HT-29 (cell line): ENCODE measurements around the gene TMPRSS3. TPM values are rescaled to one million over a fixed set of nuclear protein-coding genes. Genes with fewer than 3 reads are reported as not detected.

Source experiments
- DNase-seq: peaks from one replicate; pipeline ENCODE4 v3.0.0-alpha.2; 2015; ENCODE audit warnings: low spot score
- total RNA-seq: library from RNA; depleted of rRNA; stranded (reverse); fragments of >200 nt; shearing (Covaris generic); gene quantifications from 2 replicates; pipeline ENCODE4 v1.2.3, GENCODE V29; 2014

Gene TMPRSS3
- total RNA-seq, 1 experiment from 2014 or later = 0.05 TPM

- no peak for DNase-seq
Observed at GRCh38 chr21:42373908-42374455, 21.9 kb downstream of the TMPRSS3 start.

DNA sequence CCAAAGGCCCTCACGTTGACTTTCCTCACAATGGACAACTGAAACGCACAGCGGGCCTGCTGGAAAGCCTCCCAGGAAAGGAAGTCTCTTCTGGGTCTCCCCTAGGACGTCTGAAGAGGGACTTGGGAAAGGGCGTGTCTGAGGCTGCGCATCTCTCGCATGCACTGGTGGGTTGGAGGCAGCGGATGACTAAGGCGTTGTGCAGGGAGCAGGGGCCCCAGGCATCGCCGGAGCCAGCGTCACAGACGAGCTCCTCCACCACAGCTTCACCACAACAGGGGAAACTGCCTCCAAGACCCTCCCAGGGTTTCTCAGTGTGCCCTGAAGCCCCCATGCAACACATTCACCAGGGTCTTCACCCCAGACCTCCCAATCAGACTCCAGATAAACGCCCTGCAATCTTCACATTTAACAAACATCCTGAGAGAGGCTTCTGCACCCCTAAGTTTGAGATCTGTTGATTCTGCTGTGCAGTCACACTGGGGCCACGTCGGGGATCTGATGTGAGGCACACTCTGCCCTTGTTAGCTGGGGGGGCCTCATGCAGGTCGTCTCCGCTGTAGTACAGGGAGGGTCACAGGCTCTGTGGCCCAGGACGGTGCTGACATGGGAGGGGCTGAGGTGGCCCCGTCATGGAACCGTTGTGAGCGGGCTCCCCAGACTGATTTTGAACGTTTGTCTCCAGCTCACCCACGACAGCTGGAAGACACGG, 22.5 kb downstream of the TMPRSS3 start:
- DNase-seq = no peak

- DNase-seq = no peak
Observed at GRCh38 chr21:42370894-42371654, 24.8 kb downstream of the TMPRSS3 start.

DNA sequence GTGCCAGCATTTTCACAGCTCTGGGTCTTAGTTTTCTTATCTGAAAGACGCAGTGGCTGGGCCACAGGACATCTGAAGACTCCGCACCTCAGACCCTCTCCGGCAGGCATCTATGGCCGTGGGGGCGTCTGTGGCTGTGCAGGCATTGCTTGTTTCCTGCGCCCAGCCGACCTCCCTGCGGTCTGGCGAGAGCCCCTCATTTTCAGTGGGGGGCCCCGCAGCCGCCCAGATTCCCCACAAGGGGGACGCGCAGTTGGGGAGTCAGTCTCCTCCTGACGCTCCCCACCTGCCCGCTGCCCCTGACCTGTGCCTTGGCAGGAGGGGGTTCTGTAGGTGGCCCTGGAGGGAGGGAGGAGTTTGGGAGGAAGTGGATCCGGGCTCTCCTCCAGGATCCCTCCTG, 26.0 kb downstream of the TMPRSS3 start:
- no peak for DNase-seq

DNA sequence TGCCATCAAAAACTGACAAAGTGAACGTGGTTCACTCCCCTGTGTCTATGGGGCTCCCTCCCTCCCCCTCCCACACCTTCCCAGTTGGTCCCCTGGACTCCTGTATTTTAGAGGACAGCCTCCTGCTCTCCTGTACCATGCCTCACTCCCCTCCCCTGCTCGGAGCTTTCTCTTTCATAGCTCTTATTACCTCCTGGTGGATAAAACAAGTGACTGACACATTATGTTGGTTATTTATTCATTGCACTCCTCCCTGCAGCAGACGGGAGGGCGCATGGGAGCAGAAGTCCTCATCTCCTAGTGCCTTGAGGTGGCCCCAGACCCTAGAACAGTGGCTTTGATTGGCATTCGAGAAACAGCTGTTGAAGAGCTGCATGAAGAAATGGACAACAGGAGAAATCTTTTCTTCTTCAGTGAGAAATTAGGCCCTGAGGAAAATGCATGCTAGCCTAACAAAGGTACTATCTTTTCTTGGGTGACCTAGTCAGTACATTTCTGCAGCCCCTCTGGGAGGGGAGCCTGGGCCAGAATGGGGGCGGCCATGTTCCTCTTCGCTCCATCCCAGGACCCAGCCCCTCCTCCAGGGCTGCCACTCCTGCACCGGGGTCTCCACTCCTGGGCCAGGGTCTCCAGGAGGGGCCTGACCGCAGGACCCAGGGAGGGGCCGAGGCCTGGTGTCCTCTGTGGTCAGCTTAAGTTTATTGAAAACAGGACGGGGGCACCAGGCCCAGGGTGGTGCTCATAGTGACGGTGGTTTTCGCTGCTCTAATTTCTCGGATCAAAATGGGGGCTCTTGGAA, 28.3 kb downstream of the TMPRSS3 start:
- DNase-seq = no peak

- peak; percentile 34 for DNase-seq
Observed at GRCh38 chr21:42366292-42367010, 29.4 kb downstream of the TMPRSS3 start, which contains the start of gene TFF1. Gene TFF1 (minus strand): TSS chr21:42366535. CDS start chr21:42366495, 40 bp downstream.

- DNase-seq = no peak
Observed at GRCh38 chr21:42365770-42366169, 30.1 kb downstream of the TMPRSS3 start.

DNA sequence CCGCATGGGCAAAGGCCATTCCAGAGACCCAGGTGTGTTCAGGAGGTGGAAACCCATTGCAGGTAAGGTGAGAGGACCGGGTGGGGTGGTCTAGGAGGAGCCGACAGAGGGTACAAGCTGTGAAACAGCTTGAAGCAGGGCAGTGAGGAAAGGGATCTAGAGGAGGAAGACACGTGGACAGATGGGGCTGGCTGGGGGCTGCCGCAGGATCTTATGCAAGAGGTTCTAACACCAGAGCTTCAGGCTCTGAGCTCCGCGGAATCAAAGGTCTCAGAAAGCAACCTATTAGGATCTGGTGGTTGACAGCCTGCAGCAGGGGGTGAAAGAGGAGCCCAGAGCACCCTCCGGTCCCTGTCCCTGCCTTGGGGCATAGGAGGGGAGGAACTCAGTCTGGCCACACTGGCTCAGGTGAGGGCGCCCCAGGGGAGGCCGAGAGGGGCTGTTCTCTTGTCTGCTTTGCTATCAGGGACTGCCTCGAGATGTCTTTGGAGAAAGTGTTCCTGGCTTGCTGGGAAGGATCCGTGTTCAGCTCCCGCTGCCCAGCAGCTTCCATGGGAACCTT, 31.5 kb downstream of the TMPRSS3 start:
- no peak for DNase-seq

GRCh38 chr21:42363312-42363711, 32.5 kb downstream of the TMPRSS3 start:
- DNase-seq = peak; percentile 23

DNA sequence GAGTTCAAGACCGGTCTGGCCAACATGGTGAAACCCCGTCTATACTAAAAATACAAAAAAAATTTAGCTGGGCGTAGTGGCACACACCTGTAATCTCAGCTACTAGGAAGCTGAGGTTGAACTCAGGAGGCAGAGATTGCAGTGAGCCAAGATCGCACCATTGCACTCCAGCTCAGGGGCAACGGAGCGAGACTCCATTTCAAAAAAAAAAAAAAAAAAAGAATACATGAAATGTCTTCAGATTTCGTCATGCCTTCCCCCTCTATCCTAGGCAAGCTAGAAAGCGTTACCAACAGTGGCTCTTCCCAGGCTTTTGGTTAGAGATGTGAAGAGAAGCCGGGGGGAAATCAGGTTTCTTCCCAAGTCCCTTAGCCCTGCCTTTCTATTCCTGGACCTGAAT, 33.2 kb downstream of the TMPRSS3 start:
- no peak for DNase-seq

DNA sequence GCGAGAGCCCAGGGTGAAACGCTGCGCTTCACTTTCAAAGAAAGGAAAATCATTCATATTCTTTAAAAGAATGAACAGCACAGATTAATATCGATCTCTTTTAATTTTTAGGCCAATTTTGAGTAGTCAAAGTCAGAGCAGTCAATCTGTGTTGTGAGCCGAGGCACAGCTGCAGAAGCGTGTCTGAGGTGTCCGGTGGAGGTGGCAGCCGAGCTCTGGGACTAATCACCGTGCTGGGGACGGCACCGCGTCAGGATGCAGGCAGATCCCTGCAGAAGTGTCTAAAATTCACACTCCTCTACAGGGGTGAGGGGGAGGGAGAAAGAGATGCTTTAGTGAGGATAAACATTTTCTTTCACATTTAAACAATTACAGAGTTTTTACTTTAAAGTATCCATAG, 33.7 kb downstream of the TMPRSS3 start:
- no peak for DNase-seq

GRCh38 chr21:42361286-42361685, 34.6 kb downstream of the TMPRSS3 start:
- DNase-seq = no peak

DNA sequence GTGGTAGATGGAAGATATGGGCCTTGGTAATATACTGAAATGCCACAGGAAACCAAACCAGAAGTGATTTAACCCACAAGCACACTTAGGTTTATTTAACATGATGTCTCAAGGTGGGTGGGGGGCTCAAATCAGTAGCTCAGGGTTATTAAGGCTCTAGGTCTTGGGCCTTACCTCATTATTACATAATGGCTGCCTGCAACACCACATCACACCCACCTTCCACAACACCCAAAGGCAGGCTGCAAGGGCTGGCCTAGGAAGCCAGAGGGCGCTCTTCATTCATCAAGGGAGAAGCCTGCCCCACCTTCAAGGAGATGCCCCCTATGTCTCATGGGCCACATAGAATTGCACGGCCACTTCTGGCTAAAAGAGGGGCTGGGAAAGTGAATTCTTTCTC, 35.5 kb downstream of the TMPRSS3 start:
- DNase-seq = peak; percentile 65

DNA sequence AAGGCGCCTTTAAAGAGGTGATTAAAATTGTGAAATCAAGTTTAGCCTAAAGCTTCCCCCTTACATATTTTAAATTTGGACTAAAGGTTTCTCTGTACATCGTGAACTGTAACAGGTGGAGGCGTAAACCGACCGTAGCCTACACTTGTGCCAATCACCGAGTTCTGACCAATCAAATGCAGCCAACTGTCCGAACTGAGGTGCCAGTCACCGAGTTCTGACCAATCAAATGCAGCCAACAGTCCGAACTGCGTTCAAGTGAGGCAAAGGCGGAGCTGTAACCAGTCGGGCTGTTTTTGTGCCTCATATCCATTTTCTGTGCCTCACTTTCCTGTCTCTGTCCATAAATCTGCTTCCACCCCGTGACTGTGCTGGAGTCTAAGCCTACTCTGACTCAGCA, 36.9 kb downstream of the TMPRSS3 start:
- no peak for DNase-seq

DNA sequence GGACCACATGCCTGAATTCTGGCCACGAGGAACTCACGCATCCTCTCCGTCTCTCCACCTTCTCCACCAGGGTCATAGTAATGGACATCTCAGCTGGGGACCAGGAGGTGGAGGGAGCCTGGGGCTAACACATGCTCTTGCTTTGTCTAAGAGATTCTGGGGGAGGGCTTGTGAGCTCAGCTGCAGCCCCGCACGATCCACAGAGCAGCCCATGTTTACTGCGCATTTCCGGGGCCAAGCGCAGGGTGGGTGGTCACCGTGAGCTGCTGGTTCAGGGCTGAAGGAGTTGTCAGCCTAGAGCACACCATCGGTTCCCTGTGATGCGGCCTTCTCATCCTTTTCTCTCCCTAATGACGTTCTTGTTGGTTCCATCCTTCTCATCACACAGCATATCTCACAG, 37.6 kb downstream of the TMPRSS3 start:
- no peak for DNase-seq

DNA sequence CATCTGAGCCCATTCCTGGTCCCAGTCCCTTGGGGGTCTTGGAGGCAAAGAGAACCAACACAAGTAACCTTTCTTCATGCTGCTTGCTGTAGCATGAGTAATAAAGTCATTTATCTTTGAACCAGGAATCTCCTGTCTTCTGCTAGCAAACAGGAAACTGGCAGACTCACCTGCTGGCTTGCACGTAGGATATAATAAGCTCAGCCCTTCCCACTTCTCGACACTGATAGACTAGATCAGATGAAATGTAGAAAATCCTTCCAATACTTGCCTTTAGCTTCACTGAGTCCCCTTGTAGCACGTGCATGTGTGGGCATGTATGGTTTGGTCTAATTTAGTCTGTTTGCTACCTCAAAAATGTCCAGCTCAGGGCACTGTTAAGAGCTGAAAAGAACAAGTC, 38.5 kb downstream of the TMPRSS3 start:
- no peak for DNase-seq

- no peak for DNase-seq
Observed at GRCh38 chr21:42356650-42357049, 39.2 kb downstream of the TMPRSS3 start.

GRCh38 chr21:42356046-42356445, 39.8 kb downstream of the TMPRSS3 start:
- no peak for DNase-seq

DNA sequence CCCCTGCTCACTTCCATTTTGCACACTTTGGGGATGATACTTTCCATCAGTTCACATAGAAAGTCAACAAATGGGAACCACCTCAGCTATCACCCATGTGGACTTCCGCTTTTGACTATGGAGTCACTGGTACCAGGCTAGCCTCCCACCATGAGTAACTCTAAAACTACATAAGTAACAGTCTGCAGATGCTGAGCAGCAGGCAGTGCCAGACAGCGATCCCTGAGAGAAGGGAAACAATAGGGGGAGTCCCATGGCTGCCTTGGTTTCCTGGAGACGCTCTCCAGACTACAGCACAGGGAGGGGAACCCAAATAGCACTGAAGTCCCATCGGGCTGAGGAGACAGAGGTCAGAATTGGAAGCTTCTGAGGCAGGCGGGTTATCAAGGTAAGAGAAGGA, 42.2 kb downstream of the TMPRSS3 start:
- DNase-seq = no peak

GRCh38 chr21:42352441-42353095, 43.3 kb downstream of the TMPRSS3 start:
- no peak for DNase-seq
